ENCODE measurements around the gene PTPRR. TPM values are rescaled to one million over a fixed set of nuclear protein-coding genes. Genes with fewer than 3 reads are reported as not detected.

PTPRR gene
- total and polyA plus RNA-seq, 10 of the 15 experiments (the other 5 are each of a cell fraction or from before 2014, with no cell fraction given), result 0.14 to 3.1 (median 0.42) TPM

GRCh38 chr12:70839544-70839943 is 81.0 kb downstream of the PTPRR start:
- no peak for FAIRE-seq

GRCh38 chr12:70838127-70838526 is 82.4 kb downstream of the PTPRR start:
- Histone ChIP-seq H3K79me2 (ENCODE audit: control insufficient read depth, insufficient read depth, low read length) (no peaks in the 10 kb centered on the region), H3K4me1 (ENCODE audit: control insufficient read depth, insufficient read depth, low read length) (no peaks in the 10 kb centered on the region), H3K27me3 (replicated peaks in 1 of 2; ENCODE audit: control insufficient read depth in 2 of 2, insufficient read depth in 2 of 2, low read length in 1 of 2) (no peaks in the 10 kb centered on the region; a peak in 1 of 4 replicates), H3K4me2 (ENCODE audit: control insufficient read depth, insufficient read depth) (no peak overlapping the region), H4K20me1 (ENCODE audit: control insufficient read depth, insufficient read depth) (no peaks in the 10 kb centered on the region), H3K36me3 (ENCODE audit: control insufficient read depth in 2 of 2, insufficient read depth in 2 of 2, low read length in 1 of 2) (no peaks in the 10 kb centered on the region), H3K4me3 (no peak overlapping the region), H2AFZ (ENCODE audit: control insufficient read depth, low read depth, low read length) (no peak overlapping the region), H3K9ac (ENCODE audit: control insufficient read depth, insufficient read depth, low read length) (no peak overlapping the region), H3K27ac (ENCODE audit: control insufficient read depth, insufficient read depth) (no peak overlapping the region), H3K9me3 (replicated peaks; ENCODE audit: control insufficient read depth, insufficient read depth, low read length) (no peaks in the 10 kb centered on the region)
- BruUV-seq (replicated peaks), result no TSS peak
- ChIA-PET POLR2A (no interaction called here), CTCF (interaction anchor here (0.7 kb wide), 1 partner anchor 11 kb away, joined by 4 read pairs; no protein-coding TSS in a partner anchor), SMC1A (ENCODE audit: uncharacterized antibody, unreplicated experiment) (no interaction called here), RAD21 (ENCODE audit: unreplicated experiment) (no interaction called here)
- intact Hi-C loops (cut with micrococcal nuclease; ENCODE audit: unreplicated experiment), result no loop called here
- FAIRE-seq (no peak), DNase-seq (ENCODE audit: low read depth, low spot score) (no peak), ATAC-seq (no peak)
- in situ Hi-C loops (cut with MboI), result no loop called here
- WGBS (ENCODE audit: insufficient coverage, insufficient replicate concordance, low lambda C conversion rate, missing lambda C conversion rate), result 0% methylated on average over 2 of the region's 2 CpGs
- TF ChIP-seq, protein P1, sequence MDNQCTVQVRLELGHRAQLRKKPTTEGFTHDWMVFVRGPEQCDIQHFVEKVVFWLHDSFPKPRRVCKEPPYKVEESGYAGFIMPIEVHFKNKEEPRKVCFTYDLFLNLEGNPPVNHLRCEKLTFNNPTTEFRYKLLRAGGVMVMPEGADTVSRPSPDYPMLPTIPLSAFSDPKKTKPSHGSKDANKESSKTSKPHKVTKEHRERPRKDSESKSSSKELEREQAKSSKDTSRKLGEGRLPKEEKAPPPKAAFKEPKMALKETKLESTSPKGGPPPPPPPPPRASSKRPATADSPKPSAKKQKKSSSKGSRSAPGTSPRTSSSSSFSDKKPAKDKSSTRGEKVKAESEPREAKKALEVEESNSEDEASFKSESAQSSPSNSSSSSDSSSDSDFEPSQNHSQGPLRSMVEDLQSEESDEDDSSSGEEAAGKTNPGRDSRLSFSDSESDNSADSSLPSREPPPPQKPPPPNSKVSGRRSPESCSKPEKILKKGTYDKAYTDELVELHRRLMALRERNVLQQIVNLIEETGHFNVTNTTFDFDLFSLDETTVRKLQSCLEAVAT (IDR thresholded peaks at IDR 0.05), result no peak
- TF ChIP-seq RB1 (IDR thresholded peaks at IDR 0.05; ENCODE audit: borderline replicate concordance) (no peak), ESRRA (IDR thresholded peaks at IDR 0.05; ENCODE audit: low read length) (no peak), DPF2 (IDR thresholded peaks at IDR 0.05) (no peak), RELB (IDR thresholded peaks at IDR 0.05; ENCODE audit: low read depth) (no peak)
- TF ChIP-seq, protein P2, sequence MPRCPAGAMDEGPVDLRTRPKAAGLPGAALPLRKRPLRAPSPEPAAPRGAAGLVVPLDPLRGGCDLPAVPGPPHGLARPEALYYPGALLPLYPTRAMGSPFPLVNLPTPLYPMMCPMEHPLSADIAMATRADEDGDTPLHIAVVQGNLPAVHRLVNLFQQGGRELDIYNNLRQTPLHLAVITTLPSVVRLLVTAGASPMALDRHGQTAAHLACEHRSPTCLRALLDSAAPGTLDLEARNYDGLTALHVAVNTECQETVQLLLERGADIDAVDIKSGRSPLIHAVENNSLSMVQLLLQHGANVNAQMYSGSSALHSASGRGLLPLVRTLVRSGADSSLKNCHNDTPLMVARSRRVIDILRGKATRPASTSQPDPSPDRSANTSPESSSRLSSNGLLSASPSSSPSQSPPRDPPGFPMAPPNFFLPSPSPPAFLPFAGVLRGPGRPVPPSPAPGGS (IDR thresholded peaks at IDR 0.05; ENCODE audit: borderline replicate concordance, insufficient read depth, low read depth, low read length, poor library complexity, severe bottlenecking), result no peak

More at GRCh38 chr12:70839544-70839943, 81.0 kb downstream of the PTPRR start:
- intact Hi-C loops (cut with micrococcal nuclease; ENCODE audit: unreplicated experiment) (no loop called here), in situ Hi-C loops (cut with MboI) (no loop called here)
- H3K4me1 ChIP-seq (ENCODE audit: control insufficient read depth, insufficient read depth, low read length), result no peaks in the 10 kb centered on the region
- H3K27ac ChIP-seq (ENCODE audit: control insufficient read depth, insufficient read depth), result no peak overlapping the region
- no peaks in the 10 kb centered on the region for H3K9me3 ChIP-seq (replicated peaks; ENCODE audit: control insufficient read depth, insufficient read depth, low read length)
- SMC1A ChIA-PET (ENCODE audit: uncharacterized antibody, unreplicated experiment), result no interaction called here
- H3K27me3 ChIP-seq (replicated peaks in 1 of 2; ENCODE audit: control insufficient read depth in 2 of 2, insufficient read depth in 2 of 2, low read length in 1 of 2), result no peaks in the 10 kb centered on the region; a peak in 1 of 4 replicates
- POLR2A ChIA-PET, result no interaction called here
- no peaks in the 10 kb centered on the region for H4K20me1 ChIP-seq (ENCODE audit: control insufficient read depth, insufficient read depth)
- ATAC-seq (no peak), DNase-seq (ENCODE audit: low read depth, low spot score) (no peak)
- no peak overlapping the region for H3K9ac ChIP-seq (ENCODE audit: control insufficient read depth, insufficient read depth, low read length)
- H3K79me2 ChIP-seq (ENCODE audit: control insufficient read depth, insufficient read depth, low read length), result no peaks in the 10 kb centered on the region
- no peak overlapping the region for H3K4me3 ChIP-seq
- H3K4me2 ChIP-seq (ENCODE audit: control insufficient read depth, insufficient read depth), result no peak overlapping the region
- no peak overlapping the region for H2AFZ ChIP-seq (ENCODE audit: control insufficient read depth, low read depth, low read length)
- no peaks in the 10 kb centered on the region for H3K36me3 ChIP-seq (ENCODE audit: control insufficient read depth in 2 of 2, insufficient read depth in 2 of 2, low read length in 1 of 2)
- no peak for TF ChIP-seq FOXM1 (IDR thresholded peaks at IDR 0.05; ENCODE audit: low read depth, low read length)
- no peak for TF ChIP-seq ZNF622 (IDR thresholded peaks at IDR 0.05)
- no peak for TF ChIP-seq EP300 (IDR thresholded peaks at IDR 0.05; ENCODE audit: borderline replicate concordance in 1 of 2, control insufficient read depth in 1 of 2, low read depth in 2 of 2, low read length in 2 of 2)
- TF ChIP-seq MXI1 (IDR thresholded peaks at IDR 0.05; ENCODE audit: low read depth, low read length), result no peak
- no peak for TF ChIP-seq ZZZ3 (IDR thresholded peaks at IDR 0.05; ENCODE audit: control insufficient read depth, insufficient read length, low read depth)
- TF ChIP-seq HDGF (IDR thresholded peaks at IDR 0.05), result no peak
- no peak for TF ChIP-seq RAD51 (IDR thresholded peaks at IDR 0.05)
- TF ChIP-seq, protein P3, sequence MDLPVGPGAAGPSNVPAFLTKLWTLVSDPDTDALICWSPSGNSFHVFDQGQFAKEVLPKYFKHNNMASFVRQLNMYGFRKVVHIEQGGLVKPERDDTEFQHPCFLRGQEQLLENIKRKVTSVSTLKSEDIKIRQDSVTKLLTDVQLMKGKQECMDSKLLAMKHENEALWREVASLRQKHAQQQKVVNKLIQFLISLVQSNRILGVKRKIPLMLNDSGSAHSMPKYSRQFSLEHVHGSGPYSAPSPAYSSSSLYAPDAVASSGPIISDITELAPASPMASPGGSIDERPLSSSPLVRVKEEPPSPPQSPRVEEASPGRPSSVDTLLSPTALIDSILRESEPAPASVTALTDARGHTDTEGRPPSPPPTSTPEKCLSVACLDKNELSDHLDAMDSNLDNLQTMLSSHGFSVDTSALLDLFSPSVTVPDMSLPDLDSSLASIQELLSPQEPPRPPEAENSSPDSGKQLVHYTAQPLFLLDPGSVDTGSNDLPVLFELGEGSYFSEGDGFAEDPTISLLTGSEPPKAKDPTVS (IDR thresholded peaks at IDR 0.05; ENCODE audit: low read depth, low read length), result no peak
- no peak for TF ChIP-seq RCOR1 (conservative IDR thresholded peaks at IDR 0.05; ENCODE audit: low read depth, low read length)
- TF ChIP-seq BMI1 (IDR thresholded peaks at IDR 0.05; ENCODE audit: borderline replicate concordance), result no peak
- no peak for TF ChIP-seq NFXL1 (IDR thresholded peaks at IDR 0.05; ENCODE audit: borderline replicate concordance)
- no peak for TF ChIP-seq CREM (IDR thresholded peaks at IDR 0.05; ENCODE audit: low read depth)
- no peak for TF ChIP-seq SMAD5 (IDR thresholded peaks at IDR 0.05; ENCODE audit: low read depth)
- no TSS peak for BruUV-seq (replicated peaks)
- 48% methylated on average over 3 of the region's 3 CpGs for WGBS (ENCODE audit: insufficient coverage, insufficient replicate concordance, low lambda C conversion rate, missing lambda C conversion rate)
- RAD21 ChIA-PET (ENCODE audit: unreplicated experiment), result interaction anchor here (0.8 kb wide), 1 partner anchor 106 kb away, joined by 3 read pairs; no protein-coding TSS in a partner anchor
- CTCF ChIA-PET, result no interaction called here
